K562 (cell line): ENCODE results near the gene GRP. TPM values are rescaled to one million over a fixed set of nuclear protein-coding genes. Genes with fewer than 3 reads are reported as not detected.

Experiments used
- MXI1 ChIP-seq: IDR thresholded peaks from 2 replicates; pipeline ENCODE4 v1.6.1; 2011; ENCODE audit warnings: low read depth, mild to moderate bottlenecking, improper control_type of control experiment, low read length
- ZFP36 ChIP-seq: fragments of 150-350 bp; IDR thresholded peaks from 2 replicates; pipeline ENCODE4 v1.6.1; 2018; ENCODE audit warnings: low read length, low read depth; ENCODE audit not compliant: partially characterized antibody
- ZNF407 ChIP-seq: fragments of 450-650 bp; IDR thresholded peaks from 2 replicates; pipeline ENCODE4 v1.6.1; 2016; ENCODE audit warnings: low read depth
- ZNF780A ChIP-seq: fragments of 250-450 bp; sonication (Bioruptor Pico); IDR thresholded peaks from 2 replicates; pipeline ENCODE4 v1.5.0; 2021; ENCODE audit warnings: mild to moderate bottlenecking
- polyA plus RNA-seq, 8 experiments: library from polyadenylated mRNA; depleted of rRNA in 4 of 8; stranded (reverse) in 5 of 8; unstranded in 3 of 8; fragments of >200 nt; fragmentation: Nextera tagmentation in 2 of 8; fragmentation: Illumina TruSeq in 1 of 8; extraction: Ambion mirVana in 2 of 8; extraction: Trizol in 1 of 8; gene quantifications; 2 replicates each; pipeline versions ENCODE4 v1.2.1 to v1.2.3, GENCODE V29; 2011 to 2014; ENCODE audit warnings: inconsistent platforms in 1 of 8, missing spikeins in 1 of 8
- total RNA-seq, 7 experiments: library from RNA; depleted of rRNA in 6 of 7; stranded (reverse); fragments of >200 nt in 6 of 7; fragmentation: Illumina TruSeq in 2 of 7; extraction: Trizol in 2 of 7; gene quantifications; 2 replicates each; pipeline versions ENCODE4 v1.2.1 to v1.2.3, GENCODE V29; 2011 to 2021; ENCODE audit warnings: low replicate concordance in 1 of 7

The GRP gene
- total and polyA plus RNA-seq, 9 of the 15 experiments (the other 6 are each of a cell fraction or from before 2014, with no cell fraction given) = 0.07 TPM; not detected in 8

GRCh38 chr18:59177485-59177884 lies 42.5 kb upstream of the GRP start (continued):
- no peak for TF ChIP-seq ZNF407
- no peak for TF ChIP-seq MXI1
- no peak for TF ChIP-seq ZFP36
- no peak for TF ChIP-seq ZNF780A (CRISPR knock-in tag)
